IPS-18c (cell line): ENCODE results near the gene NOC3L.
A peak's percentile ranks its signal among the peaks of the same experiment; 100 is the strongest.
"Not testable (repeated sequence)": the region's sequence is repeated elsewhere in the genome, so short reads cannot be mapped to it uniquely, and the experiment has no call there.

ENCODE experiments used
- H3K4me3 ChIP-seq: 2 replicates; pipeline ENCODE4 v1.7.0; 2013; ENCODE audit warnings: low read depth, mild to moderate bottlenecking, low read length, moderate library complexity; ENCODE audit not compliant: insufficient read depth
- H3K9me3 ChIP-seq: one replicate; pipeline ENCODE4 v1.6.1; 2013; ENCODE audit warnings: mild to moderate bottlenecking, low read length, moderate library complexity; ENCODE audit not compliant: control insufficient read depth, insufficient read depth

NOC3L gene

DNA sequence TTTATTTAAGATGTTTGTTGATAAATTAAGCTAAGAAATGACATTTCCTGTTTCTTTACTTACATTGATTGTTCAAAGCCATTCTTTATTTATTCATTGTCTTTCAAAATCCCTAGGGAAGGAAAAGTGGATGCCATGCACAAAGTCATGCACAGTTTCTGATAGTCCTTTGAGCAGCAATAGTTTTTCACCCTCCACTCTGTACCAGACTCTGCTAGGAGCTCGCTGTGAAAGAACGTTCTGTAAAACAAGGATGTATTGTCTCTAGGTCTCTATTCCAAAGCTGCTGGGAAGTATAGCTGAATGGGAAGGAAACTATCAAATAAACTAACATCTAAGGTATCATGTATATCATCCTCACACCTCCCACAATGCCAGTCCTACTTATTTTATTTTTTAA, 7.8 kb upstream of the NOC3L start:
- H3K4me3 ChIP-seq = no peak overlapping the region

DNA sequence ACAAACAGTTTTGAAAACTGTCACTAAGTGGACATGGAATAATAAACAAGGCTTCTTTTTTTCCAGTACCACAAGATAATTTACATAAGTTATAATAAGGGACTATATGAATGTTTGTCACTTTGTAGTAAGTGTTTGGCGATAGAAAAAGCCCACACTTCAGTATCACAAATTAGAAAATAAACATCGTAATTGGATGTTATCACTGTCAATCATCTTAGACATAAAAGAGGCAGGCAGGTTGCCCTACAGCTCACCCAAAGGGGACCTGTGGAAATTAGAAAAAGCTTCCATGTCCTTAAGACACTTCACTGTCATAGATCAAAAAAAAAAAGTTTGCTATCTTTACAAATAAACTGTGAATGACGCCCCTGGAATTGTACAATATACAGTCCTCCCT, 3.6 kb upstream of the NOC3L start:
- H3K4me3 ChIP-seq = no peak overlapping the region
- H3K9me3 ChIP-seq = no peaks in the 10 kb centered on the region

More for the DNA sequence above, 7.8 kb upstream of the NOC3L start:
- no peaks in the 10 kb centered on the region for H3K9me3 ChIP-seq

DNA sequence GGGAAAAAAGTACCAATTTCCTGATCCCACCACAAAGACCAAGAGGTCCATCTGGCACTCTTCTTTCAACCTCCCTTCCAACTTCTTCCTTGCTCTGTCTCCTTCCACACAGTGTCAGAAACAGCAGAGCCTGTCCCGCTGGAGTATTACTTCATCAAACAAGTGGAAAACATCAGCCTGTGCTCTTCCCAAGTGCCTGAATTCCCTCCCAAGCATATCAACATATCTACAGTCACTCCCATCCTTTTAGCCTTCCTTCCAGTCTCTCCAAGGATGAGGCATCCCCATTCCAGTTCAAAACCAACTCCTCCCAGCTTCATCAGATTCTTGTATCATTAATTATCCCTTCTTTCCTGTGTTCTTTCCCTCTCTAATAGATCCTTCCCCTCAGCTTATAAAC, 1.7 kb upstream of the NOC3L start:
- Histone ChIP-seq H3K4me3 (no peak overlapping the region), H3K9me3 (no peaks in the 10 kb centered on the region)

DNA sequence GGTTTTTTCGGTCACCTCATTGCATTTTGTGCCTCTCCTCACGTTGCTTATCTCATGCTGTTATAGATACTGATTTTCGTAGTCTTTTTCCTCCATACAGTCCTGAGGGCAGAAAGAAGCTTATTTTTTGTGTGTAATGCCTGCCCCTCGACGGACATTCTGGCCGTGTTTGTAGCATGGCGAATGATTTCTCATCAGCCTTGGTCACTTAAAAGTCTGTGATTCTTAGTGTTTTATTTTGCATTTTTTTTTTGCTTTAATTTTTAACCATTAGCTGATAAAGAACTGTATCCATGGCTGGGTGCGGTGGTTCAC, 469 bp upstream of the NOC3L start:
- Histone ChIP-seq H3K4me3 (peak overlapping the region; percentile 43; the same call in 1 of the 2 replicates), H3K9me3 (no peaks in the 10 kb centered on the region)

DNA sequence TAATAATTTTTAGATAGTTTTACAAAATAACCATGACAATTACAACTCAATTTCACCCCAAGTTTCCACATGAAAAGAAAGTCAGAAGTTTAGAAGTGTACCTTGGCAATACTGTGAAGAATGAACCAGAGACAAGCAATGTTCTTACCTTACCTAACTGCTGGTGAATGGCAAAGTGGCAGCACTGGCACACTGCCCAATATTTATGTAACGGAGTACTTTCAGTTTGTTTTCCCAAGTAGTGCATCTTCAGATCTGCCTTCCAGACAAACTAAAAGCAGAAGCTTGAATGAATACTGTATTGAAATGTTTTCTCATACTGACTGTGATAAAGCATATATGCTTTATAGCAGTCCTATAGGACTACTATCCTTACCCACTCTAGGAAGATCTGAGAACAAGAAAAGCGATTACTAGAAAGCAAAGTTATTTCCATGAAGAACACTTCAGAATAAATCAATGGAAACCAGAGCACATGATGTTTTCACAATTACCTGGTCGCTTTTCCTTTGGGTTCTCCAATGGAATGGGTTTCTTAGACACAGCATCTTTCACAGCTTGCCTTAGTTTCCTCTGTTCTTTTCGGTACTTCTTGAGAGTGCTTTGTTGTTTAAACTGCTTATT, 1.5 kb downstream of the NOC3L start:
- peak overlapping the region; percentile 70; the same call in 1 of the 2 replicates for H3K4me3 ChIP-seq
- no peaks in the 10 kb centered on the region for H3K9me3 ChIP-seq

DNA sequence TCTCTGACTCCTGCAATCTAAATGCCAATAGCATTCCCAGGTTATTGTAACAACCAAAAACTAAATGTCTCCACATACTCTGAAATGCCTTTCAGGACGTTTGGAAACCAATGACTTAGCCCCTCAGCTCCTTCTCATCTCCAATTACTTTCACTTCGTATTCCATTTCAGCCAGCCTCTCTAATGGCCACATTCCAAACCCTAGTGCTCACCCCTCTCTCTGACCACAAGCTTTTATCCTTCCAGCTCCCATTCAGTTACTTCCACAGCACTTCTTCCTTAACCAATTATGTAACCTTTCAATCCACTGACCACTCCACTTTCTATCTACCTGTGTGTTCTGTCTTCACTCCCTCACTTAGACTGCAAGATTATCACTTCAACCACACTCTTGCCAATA, 4.3 kb downstream of the NOC3L start:
- Histone ChIP-seq H3K4me3 (no peak overlapping the region), H3K9me3 (no peaks in the 10 kb centered on the region)

DNA sequence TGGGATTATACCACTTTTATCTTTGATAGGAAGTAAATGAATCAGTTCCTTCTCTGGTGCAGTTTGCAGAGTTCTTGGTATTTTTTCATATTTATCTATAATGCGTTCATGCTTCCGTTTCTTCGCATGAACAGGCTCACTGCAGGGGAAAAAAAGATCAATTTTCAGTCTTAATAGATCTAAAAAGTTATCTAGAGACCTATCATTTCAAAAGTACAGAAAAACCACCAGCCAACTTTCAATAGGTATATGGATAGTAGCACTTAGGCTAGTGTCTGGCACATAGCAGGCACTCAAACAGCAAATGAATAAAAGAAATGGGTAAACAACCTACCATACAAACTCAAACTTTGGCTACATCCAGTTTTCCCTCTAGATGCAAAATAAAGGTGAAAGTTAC, 5.5 kb downstream of the NOC3L start:
- H3K9me3 ChIP-seq = no peaks in the 10 kb centered on the region
- H3K4me3 ChIP-seq = no peak overlapping the region

DNA sequence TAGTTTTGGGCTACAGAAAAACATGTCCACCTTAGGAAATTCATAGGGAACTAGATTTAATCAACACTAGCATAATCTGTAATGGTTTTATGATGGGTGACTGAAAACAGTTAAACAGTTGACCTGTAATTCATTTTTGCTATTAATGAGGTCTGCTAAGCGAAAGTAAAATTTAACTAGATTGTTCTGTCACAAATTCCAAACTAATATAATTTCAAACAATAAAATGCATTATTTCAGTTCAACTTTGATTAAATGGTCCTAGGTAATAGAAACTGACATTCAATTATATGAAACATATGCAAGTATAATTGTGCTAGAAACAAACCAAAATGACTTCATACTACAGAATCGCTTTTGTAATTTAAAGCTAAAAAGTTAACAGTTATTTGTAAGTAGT, 6.9 kb downstream of the NOC3L start:
- H3K4me3 ChIP-seq = no peak overlapping the region
- no peaks in the 10 kb centered on the region for H3K9me3 ChIP-seq

DNA sequence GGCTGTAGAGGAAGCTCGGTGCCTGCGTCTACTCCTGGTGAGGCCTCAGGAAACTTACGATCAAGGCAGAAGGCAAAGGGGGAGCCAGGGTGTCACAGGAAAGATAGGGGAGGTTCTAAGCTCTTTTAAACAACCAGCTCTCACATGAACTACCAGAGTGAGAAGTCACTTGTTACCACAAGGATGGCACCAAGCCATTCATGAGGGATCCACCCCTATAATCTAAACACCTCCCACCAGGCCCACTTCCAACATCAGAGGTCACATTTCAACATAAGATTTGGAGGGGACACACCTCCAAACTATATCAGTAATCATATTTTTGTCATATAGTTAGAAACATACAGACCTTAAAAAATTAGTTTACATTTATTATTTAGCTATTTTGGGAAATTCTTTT, 9.4 kb downstream of the NOC3L start:
- Histone ChIP-seq H3K9me3 (no peaks in the 10 kb centered on the region), H3K4me3 (no peak overlapping the region)

DNA sequence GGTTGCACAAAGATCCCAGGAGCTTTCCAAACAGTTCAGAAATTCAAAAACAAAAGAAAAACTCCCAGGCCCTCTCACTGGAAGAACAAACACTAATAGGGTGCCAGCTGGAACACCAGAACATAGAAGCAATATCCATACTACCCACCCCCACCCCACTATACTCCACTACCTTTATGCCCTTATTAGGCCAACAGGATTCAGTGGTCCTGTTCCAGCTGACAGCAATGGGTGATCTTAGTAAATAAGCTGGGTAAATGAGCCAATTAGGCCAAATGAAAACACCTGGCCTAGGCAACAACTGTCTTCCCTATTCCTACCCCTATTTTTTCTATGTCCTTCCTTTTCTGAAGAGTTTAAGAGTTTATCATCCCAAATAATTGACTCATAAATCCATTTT, 11.7 kb downstream of the NOC3L start:
- H3K9me3 ChIP-seq = no peaks in the 10 kb centered on the region
- H3K4me3 ChIP-seq = no peak overlapping the region

DNA sequence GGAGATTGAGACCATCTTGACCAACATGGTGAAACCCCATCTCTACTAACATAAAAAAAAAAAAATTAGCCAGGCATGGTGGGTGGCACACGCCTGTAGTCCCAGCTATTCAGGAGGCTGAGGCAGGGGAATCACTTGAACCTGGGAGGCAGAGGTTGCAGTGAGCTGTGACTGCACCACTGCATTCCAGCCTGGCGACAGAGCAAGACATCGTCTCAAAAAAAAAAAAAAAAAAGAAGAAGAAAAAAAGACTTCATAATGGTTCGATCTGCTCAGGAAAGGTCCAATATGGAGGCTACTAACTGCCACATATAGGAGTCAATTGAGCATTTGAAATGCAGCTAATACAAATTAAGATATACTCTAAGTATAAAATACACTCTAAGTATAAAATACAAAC, 12.2 kb downstream of the NOC3L start:
- H3K4me3 ChIP-seq, H3K9me3 ChIP-seq: not testable (repeated sequence)

DNA sequence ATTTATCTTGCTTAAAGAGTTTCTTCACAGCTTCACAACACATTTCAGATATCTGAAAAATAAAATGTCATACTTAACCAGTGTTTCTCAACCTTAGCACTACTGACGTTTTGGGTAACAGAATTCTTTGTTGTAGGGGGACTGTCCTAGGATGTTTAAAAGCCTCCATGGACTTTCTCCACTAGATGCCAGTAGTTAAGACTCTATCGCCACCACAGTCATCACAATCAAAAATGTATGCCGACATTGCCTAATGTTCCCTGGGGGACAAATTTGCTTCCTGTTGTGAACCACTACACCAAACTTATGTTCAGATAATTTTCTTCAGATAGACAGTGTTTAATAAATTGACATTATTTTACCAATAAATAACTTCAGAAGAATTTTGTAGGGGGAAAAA, 13.4 kb downstream of the NOC3L start:
- H3K4me3 ChIP-seq = no peak overlapping the region
- H3K9me3 ChIP-seq = no peaks in the 10 kb centered on the region

DNA sequence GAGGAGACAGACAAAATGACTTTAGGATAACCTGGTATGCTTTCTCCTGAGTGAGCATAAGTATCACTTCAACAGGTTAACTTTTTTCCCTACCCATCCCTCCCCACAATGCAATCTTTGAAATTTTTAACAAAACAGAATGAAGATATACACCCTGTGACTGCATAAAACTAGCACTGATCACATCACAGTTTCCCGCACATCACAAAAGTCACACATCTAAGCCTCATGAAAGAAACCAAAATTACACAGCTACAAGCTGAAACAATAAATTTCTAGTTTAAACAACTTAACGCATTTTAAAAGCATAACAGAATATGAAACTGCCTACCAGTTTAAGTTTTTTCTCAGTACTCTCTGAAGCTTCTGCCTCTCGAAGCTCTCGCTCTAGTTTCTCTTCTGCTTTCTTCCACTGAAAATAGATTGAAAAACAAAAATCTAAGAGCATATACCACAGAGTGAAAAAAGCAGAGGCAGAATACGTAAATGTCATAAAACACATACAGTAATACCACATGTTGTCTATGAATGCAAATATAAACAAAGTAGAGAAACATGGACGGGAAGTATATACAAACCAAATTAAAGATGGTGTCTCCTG, 18.1 kb downstream of the NOC3L start:
- Histone ChIP-seq H3K4me3 (no peak overlapping the region), H3K9me3 (no peaks in the 10 kb centered on the region)

DNA sequence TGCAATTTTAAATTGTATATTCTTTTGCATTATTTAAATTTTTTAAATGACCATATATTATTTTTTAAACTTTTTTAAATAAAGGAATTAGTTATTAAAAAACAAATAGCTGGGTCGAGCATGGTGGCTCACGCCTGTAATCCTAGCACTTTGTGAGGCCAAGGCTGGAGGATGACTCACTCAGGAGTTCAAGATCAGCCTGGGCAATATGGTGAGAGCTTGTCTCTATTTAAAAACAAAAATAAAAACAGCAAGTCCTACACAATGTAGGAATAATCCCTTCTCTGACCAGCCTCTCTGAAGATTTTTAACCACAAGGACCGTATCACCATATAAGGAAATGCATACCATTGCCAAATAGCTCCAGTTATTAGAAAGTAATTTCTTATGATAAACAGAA, 19.6 kb downstream of the NOC3L start:
- H3K4me3 ChIP-seq = no peak overlapping the region
- no peaks in the 10 kb centered on the region for H3K9me3 ChIP-seq

DNA sequence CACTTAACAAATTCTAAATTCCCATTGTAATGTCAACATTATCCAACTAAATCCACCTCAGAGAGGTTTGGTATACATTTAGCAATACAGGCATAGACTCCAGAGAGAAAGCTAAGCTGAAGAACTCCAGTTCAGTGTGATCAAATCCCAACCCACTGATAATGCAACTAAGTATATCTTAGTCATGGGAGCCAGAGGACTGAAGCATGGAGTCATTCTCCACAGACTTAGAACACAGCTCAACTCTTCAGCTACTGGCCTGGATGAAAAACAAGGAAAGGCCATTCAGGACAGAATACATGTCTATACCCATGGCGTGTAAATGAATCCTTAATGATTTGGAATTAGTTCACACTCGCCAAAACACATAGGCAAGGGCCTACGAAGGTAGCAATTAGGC, 27.9 kb downstream of the NOC3L start:
- Histone ChIP-seq H3K4me3 (no peak overlapping the region), H3K9me3 (no peaks in the 10 kb centered on the region)

DNA sequence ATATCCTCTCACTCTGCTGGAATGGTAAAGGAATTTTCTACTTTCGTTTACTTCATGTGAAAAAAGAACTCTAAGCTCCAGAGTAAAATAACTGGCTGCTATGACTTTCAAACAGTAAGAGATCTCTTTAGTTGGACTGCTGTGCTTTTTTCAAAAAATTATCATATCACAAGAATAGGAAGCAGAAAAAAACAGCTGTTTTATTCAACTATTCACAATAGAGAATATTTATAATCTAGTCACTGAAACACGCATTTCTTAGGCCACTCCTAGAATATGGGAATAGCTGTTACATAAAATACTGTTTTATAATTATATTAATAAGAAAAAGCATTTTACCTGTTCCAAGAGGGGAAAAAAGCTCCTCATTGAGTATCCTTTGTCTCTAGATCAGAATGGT, 29.7 kb downstream of the NOC3L start:
- no peaks in the 10 kb centered on the region for H3K9me3 ChIP-seq
- no peak overlapping the region for H3K4me3 ChIP-seq

DNA sequence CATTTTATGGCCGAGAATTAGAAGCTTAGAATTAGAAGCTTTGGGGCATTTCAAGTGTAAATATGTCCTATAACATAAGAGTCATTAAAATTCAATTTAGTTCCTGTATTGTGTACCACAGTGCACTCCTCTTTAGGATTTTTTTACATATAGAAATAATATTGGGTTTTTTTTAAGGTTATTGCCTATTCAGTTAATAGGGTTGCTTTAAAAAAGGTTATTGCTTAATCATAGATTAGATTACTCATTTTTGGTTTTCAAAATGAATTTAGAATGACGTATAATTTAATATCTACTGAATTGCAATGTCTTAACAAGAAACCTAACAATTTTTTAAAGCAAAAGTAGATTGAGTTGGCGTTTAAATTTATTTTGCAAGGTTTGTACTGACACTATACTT, 34.1 kb downstream of the NOC3L start:
- Histone ChIP-seq H3K4me3 (no peak overlapping the region), H3K9me3 (no peaks in the 10 kb centered on the region)

DNA sequence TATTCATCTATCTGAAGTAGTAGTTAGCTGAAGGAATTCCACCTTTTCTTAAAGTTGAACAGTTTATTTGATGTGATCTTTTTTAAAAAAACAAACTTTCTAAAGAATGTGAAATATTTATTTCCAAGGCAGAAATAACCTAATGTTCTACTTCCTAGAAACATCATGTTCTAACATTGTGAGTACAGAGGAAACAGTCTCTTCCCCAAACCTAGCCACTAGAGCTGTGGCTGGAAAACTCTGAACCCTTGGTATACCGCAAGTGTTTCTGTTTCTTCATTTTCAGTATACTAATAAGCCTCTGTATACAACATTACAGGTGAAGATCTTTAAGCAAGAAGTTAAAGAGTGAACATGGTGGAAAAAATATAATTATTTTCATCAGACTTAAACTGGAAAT, 35.1 kb downstream of the NOC3L start:
- Histone ChIP-seq H3K9me3 (no peaks in the 10 kb centered on the region), H3K4me3 (no peak overlapping the region)

DNA sequence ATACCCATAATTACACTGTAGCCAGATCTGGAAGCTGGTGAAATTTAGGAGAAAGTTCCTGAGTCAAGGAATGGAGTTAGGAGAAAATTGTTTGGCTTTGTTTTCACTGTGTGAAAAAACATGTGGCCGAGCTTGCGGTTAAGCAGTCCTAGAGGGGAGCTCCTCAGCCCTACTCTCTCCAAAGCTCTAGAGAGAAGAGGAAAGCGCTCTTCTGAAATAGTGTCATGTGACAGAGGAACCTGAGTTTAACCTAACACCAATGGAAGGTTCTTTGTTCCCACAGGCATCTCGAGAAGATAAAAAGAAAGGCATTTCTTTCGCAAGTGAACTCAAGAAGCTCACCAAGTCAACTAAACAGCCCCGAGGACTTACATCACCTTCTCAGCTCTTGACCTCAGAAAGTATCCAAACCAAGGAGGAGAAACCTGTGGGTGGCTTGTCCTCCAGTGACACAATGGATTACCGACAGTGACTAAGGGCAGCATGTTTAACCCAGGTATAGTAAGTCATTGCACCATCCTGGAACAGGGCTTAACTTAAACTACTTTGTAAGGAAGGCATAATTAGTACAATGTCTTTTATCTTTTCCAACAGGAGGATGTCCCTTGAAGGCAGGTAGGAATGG, 38.0 kb downstream of the NOC3L start:
- no peaks in the 10 kb centered on the region for H3K9me3 ChIP-seq
- H3K4me3 ChIP-seq = no peak overlapping the region
